Measurements from ENCODE around the gene ZNF587. TPM values are rescaled to one million over a fixed set of nuclear protein-coding genes. Genes with fewer than 3 reads are reported as not detected.
"Not testable (repeated sequence)": the region's sequence is repeated elsewhere in the genome, so short reads cannot be mapped to it uniquely, and the experiment has no call there.

ZNF587 gene
- total RNA-seq, 2 donors from 2014 or later, result 13.7 to 20.1 TPM

DNA sequence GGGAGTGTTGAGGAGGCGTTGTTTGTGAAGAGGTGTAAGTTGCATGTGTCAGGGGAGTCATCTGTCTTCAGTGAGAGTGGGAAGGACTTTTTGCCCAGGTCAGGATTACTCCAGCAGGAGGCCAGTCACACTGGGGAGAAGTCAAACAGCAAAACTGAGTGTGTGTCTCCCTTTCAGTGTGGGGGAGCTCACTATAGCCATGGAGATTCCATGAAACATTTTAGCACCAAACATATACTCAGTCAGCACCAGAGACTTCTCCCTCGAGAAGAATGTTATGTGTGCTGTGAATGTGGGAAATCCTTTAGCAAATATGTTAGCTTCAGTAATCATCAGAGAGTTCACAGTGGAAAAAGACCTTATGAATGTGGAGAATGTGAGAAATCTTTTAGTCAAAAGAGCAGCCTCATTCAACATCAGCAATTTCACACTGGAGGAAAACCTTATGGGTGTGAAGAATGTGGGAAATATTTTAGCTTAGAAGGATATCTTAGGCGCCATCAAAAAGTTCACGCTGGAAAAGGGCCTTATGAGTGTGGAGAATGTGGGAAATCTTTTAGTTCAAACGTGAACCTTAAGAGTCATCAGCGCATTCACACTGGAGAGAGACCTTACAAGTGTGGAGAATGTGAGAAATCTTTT is 8.4 kb upstream of the ZNF587 start:
- Histone ChIP-seq H3K27ac (no peak overlapping the region), H3K27me3 (no peaks in the 10 kb centered on the region), H3K4me3 (no peak overlapping the region), H3K36me3 (replicated peaks in 1 of 2; ENCODE audit: insufficient read depth in 1 of 2, low read depth in 2 of 2) (peaks cover 0 to 8% of the 10 kb centered on the region in 2 donors), H3K9me3 (no peaks in the 10 kb centered on the region), H3K4me1 (no peaks in the 10 kb centered on the region)
- DNase-seq (no peak), ATAC-seq (no peak)
- WGBS, 2 donors, result 65 to 83% methylated on average over 6 of the region's 6 CpGs
- TF ChIP-seq, protein P1, sequence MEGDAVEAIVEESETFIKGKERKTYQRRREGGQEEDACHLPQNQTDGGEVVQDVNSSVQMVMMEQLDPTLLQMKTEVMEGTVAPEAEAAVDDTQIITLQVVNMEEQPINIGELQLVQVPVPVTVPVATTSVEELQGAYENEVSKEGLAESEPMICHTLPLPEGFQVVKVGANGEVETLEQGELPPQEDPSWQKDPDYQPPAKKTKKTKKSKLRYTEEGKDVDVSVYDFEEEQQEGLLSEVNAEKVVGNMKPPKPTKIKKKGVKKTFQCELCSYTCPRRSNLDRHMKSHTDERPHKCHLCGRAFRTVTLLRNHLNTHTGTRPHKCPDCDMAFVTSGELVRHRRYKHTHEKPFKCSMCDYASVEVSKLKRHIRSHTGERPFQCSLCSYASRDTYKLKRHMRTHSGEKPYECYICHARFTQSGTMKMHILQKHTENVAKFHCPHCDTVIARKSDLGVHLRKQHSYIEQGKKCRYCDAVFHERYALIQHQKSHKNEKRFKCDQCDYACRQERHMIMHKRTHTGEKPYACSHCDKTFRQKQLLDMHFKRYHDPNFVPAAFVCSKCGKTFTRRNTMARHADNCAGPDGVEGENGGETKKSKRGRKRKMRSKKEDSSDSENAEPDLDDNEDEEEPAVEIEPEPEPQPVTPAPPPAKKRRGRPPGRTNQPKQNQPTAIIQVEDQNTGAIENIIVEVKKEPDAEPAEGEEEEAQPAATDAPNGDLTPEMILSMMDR (IDR thresholded peaks at IDR 0.05), result no peak
- no peak for TF ChIP-seq POLR2A (IDR thresholded peaks at IDR 0.05)
- intact Hi-C loops (cut with DNase I), result no loop called here

DNA sequence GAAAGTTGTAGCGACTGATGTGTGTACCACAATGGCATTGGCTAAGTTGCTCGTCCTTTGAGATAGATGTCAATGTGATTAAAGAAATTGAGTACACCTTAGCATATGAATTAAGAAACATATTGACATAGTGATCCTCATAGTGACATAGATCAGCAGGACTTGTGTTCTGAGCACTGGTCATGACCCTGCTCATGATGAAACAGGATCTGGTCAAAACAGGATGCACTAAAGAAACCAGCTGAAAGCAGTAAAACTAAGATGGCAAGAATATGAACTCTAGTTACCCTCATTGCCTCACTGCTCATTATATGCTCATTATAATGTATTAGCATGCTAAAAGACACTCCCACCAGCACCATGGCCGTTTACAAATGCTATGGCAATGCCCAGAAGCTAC is 2.5 kb upstream of the ZNF587 start:
- 75 to 93% methylated on average over 3 of the region's 3 CpGs for WGBS, 2 donors
- not testable (repeated sequence) for H3K9me3 ChIP-seq
- peaks cover 13% of the 10 kb centered on the region for H3K4me1 ChIP-seq

DNA sequence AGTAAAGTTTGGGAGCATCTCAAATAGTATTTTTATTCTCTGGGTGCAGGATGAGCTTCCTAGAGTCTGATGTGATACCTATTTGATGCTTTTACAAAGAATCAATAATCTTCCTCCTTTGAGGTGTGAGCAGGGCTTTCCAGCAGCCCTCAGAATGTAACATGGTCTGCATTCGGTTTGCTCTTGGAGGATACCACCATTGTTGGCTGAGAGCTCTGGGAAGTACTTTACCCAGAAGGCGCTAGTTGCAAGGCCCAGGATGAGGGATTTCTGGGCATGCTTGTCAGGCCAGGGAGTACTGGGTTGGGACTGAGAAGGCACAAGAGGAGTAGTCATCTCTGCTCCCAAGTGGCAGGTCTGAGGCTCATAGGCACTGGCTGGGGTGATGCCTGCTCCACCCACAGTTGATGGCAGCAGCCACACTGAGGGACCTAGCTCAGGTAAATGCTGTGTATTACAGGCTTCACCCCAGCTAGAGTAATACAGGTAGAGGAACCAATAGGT is 445 bp upstream of the ZNF587 start:
- ATAC-seq, result peak; percentile 8
- H3K9me3 ChIP-seq; intact Hi-C loops (cut with DNase I); H3K4me3 ChIP-seq; H3K27me3 ChIP-seq; DNase-seq; H3K36me3 ChIP-seq (replicated peaks in 1 of 2; ENCODE audit: insufficient read depth in 1 of 2, low read depth in 2 of 2): not testable (repeated sequence)
- H3K4me1 ChIP-seq, result peaks cover 13% of the 10 kb centered on the region
- H3K27ac ChIP-seq, result peak overlapping the region in 1 of 4 donors; percentile 75
- WGBS, 2 donors, result 79 to 100% methylated on average over 2 of the region's 2 CpGs

More for the DNA sequence above, 2.5 kb upstream of the ZNF587 start:
- H3K27me3 ChIP-seq; intact Hi-C loops (cut with DNase I); DNase-seq; H3K36me3 ChIP-seq (replicated peaks in 1 of 2; ENCODE audit: insufficient read depth in 1 of 2, low read depth in 2 of 2); H3K27ac ChIP-seq; ATAC-seq; H3K4me3 ChIP-seq: not testable (repeated sequence)

DNA sequence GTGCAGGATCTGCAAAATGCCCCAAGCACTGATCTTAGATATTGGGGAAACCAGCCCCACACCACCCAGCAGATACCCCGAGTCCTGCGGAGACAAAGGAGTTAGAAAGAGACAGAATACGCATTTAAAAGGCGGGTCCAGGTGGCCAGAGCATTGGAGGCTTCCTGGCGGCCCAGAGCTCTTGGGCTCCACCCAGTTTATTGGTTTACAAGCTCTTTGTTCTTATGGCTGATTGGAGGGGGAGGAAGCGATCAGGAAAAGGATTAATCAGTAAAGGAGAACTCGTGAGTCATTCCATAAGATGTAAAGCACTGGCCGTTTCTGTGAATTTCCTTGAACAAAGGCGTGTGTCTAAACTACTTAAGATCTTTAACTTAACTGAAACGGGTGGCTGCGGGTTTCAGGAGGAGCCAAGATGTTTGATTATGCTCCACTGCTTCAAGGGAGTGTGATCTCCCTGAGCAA is 926 bp downstream of the ZNF587 start:
- no peak for ATAC-seq
- Histone ChIP-seq H3K4me1 (peaks cover 13% of the 10 kb centered on the region), H3K27me3 (no peaks in the 10 kb centered on the region), H3K9me3 (peaks cover 0 to 7% (median 0%) of the 10 kb centered on the region in 3 donors), H3K4me3 (peak overlapping the region; percentile 56 to 59), H3K27ac (peak overlapping the region in 3 of 4 donors; percentile 63 to 80 (median 75)), H3K36me3 (replicated peaks in 1 of 2; ENCODE audit: insufficient read depth in 1 of 2, low read depth in 2 of 2) (peaks cover 0 to 3% of the 10 kb centered on the region in 2 donors)
- 24 to 25% methylated on average over 11 of the region's 11 CpGs for WGBS, 2 donors
- no peak for TF ChIP-seq POLR2A (IDR thresholded peaks at IDR 0.05)
- TF ChIP-seq, protein P1 (IDR thresholded peaks at IDR 0.05), result no peak
- intact Hi-C loops (cut with DNase I), result no loop called here
- peak; percentile 19 to 25 (median 21) for DNase-seq

DNA sequence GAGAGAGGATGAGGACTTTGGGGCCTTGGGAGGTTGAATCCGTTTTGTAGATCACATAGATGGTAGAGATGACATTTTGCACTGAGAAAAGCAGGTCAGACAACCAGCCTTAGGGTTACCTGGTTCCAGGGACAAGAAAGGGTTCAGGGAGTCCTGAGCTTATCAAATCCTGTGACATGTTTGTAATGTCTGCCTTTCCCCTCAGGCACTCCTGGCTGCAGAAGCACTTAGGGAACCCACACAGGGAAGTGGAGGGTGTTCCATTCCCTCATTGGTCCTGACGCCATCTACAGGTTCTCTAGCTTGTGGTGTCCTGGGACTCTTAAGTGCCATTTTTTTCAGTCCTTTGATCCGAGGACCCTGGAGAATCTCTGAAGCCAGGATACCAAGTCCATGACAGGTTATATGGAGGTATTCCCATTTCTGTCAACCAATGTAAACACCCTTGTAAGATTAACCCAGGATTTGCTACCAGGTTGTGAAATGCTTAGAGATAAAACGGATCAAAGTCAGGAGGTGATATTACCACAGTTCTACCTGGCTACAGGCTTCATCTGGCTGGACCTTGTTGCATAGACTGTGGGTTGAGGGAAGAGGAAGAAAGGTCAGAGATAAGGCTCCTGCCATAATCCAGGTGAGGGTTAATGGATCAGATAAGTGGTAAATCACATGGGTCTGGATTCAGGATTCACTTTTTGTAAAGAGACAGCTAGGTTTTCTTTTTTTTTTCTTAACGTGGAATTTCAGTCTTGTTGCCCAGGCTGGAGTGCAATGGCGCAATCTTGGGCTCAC is 2.3 kb downstream of the ZNF587 start:
- WGBS, 2 donors, result 80 to 86% methylated on average over 3 to 4 of the region's 6 CpGs
- H3K36me3 ChIP-seq (replicated peaks in 1 of 2; ENCODE audit: insufficient read depth in 1 of 2, low read depth in 2 of 2); DNase-seq; H3K4me3 ChIP-seq; H3K27ac ChIP-seq; H3K27me3 ChIP-seq; H3K9me3 ChIP-seq; intact Hi-C loops (cut with DNase I); ATAC-seq: not testable (repeated sequence)
- peaks cover 13% of the 10 kb centered on the region for H3K4me1 ChIP-seq

DNA sequence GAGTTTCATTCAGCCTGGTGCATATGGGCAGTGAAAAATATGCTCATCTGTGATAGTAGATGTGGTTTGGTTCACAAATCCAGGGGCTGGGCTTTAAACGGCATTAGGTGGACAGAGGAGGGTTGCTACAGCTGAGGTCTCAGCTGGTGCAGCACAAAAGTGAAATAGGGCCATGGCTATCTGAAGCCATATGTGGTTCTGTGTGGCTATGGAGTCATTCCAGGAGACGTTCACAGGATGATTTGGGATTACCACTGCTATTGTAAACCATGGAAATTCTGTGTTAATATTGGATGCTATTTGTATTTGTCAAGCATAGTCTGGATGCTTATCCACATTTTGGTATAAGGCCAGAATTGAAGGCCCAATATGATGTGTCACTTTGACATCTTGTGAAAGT is 4.5 kb downstream of the ZNF587 start:
- H3K4me3 ChIP-seq; H3K27me3 ChIP-seq; H3K27ac ChIP-seq; intact Hi-C loops (cut with DNase I); DNase-seq; ATAC-seq: not testable (repeated sequence)
- peaks cover 10 to 11% of the 10 kb centered on the region in 2 donors for H3K36me3 ChIP-seq (replicated peaks in 1 of 2; ENCODE audit: insufficient read depth in 1 of 2, low read depth in 2 of 2)
- peaks cover 0 to 18% (median 0%) of the 10 kb centered on the region in 3 donors for H3K9me3 ChIP-seq
- peaks cover 13% of the 10 kb centered on the region for H3K4me1 ChIP-seq
- WGBS, 2 donors, result 83 to 100% methylated on average over 2 of the region's 2 CpGs

DNA sequence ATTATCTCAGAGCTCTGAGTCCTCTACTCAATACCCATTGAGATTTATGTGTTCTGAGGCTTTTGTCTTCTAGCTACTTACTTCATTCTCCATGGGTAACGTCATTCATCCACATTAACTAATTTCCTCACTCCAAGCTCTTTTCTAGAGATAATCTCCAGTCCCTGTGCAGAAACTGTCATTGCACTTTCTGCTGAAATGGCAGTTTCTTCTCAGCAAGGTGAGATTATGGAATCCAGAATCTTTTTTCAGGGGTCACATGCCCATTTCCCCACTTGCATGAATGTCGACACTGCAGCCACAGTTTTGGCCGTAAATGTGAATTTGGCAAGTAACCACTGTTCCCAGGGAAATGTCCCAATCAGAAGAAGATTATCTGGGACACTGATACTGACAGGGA is 12.7 kb downstream of the ZNF587 start:
- ATAC-seq; H3K4me1 ChIP-seq; DNase-seq; H3K27me3 ChIP-seq; H3K4me3 ChIP-seq; intact Hi-C loops (cut with DNase I); H3K27ac ChIP-seq: not testable (repeated sequence)
- H3K36me3 ChIP-seq (replicated peaks in 1 of 2; ENCODE audit: insufficient read depth in 1 of 2, low read depth in 2 of 2), result peaks cover 42 to 52% of the 10 kb centered on the region in 2 donors
- peaks cover 0 to 60% (median 0%) of the 10 kb centered on the region in 3 donors for H3K9me3 ChIP-seq
- 89 to 93% methylated on average over 3 of the region's 3 CpGs for WGBS, 2 donors

Data from body of pancreas (tissue), 4 donors.